NCI-H446 (cell line): ENCODE measurements around the gene RAB11A.

ENCODE experiments used
- DNase-seq, 2 experiments: peaks; one replicate each; lab custom pipeline; 2025; lab: John Stamatoyannopoulos, UW

RAB11A gene

GRCh38 chr15:65869126-65869953 is at the start of gene RAB11A:
Gene RAB11A (plus strand): TSS chr15:65869491. CDS start chr15:65869586, 95 bp downstream.
- peak; percentile 85 to 95 for DNase-seq

GRCh38 chr15:65819563-65819960 is 49.7 kb upstream of the RAB11A start:
- DNase-seq = no peak

DNA sequence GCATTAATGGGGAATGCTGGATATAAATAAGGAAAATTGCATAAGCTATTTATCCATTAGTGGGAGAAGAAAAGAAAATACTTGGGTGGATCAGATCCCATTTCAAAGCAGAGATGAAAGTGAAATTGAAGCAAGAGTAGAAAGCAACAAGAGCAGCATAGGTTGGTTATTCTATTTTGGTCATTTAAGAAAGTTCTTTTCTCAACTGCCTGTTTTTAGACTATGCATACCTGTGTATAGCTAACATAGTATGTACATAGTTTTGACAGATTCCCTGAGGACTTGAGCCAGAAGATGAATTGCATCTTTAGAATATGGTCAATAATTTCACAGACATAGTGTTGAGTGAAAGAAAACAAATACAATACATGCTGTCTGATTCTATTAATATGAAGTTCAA is 48.2 kb upstream of the RAB11A start:
- no peak for DNase-seq

DNA sequence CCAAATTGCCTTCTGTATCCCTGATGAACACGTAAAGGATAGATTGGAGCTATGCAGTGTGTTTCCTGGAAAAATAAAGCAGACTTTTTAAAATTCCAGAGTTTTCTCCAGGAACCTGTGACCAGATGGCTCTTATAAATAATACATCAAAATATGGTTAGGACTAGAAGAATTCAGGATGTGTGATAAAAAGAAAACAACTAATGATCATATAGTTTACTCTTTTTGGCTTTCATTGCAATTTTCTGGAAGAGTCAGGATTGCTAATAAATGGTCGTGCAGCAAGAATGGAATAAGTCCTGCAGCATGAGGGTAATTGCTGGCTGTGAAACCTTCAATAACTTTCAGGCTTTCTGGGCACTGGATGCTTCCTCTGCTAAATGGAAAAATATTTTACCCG is 47.0 kb upstream of the RAB11A start:
- no peak for DNase-seq

DNA sequence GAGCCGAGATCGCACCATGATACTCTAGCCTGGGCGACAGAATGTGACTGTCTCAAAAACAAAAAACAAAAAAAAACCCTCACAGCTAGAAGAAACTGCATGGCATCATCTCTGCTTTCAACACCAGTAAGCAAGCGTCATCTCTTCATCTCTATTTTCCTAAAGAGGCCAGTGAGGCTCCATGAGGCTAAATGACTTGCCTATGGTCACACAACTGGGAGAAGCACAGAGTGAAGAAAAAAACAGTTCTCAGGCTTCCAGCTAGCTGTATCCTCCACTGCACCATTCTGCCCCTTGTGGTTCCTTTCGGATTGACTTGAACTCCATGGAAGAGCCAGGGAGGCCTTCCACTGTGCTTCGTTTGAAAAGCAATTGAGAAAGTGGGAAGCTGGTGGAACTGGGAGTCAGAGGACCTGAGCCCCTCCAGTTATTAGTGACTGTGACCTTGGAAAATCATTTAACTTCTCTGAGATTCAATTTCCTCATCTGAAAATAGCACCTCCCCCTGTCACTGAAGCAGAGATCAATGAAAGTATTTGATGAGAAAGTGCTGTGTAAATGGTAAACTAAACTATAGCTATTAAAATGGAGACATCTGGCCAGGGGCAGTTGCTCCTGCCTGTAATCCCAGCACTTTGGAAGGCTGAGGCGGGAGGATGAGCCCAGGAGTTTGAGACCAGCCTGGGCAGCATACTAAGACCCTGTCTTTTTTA is 45.1 kb upstream of the RAB11A start:
- peak in 1 of 2 experiments; percentile 46 for DNase-seq

DNA sequence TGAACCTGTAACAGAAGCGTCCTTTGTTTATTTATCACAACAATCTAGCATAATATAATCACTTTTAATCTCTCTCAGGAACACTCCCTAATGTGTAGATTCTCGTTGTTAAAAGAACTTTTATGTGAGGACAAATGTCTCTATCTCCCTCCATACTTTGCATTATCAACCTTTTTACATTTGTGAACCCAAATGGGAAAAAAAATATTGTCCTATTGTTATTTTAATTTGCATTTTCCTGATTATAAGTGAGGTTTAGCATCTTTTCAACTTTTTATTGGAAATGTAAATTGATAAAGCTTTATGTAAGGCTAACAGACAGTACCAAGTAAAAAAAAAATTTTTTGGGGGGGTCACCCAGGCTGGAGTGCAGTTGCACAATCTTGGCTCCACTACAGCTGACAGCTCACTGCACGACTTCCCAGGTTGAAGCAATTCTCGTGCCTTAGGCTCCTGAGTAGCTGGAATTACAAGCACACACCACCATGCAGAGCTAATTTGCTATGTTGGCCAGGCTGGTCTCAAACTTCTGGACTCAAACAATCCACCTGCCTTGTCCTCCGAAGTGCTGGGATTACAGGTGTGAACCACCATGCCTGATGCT is 44.2 kb upstream of the RAB11A start:
- DNase-seq = no peak

DNA sequence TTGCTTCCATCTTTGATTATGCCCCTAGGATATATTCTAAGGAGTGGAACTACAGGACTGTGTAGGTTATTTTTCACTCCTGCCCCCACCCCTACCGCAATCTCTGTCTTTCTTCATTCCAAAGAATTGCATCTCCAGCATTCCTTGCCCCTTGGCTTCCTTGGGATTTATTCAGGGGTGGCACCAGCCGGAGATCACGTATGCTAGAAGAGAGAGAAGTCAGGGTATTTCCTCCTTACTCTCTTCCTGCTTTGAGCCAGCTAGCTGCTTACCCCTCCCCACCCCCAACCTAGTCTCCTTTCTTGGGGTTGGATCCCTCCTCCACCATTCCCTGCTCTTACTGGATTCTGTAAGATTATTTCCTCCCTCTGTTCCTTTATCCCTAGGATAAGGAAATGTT is 42.2 kb upstream of the RAB11A start:
- DNase-seq = no peak

DNA sequence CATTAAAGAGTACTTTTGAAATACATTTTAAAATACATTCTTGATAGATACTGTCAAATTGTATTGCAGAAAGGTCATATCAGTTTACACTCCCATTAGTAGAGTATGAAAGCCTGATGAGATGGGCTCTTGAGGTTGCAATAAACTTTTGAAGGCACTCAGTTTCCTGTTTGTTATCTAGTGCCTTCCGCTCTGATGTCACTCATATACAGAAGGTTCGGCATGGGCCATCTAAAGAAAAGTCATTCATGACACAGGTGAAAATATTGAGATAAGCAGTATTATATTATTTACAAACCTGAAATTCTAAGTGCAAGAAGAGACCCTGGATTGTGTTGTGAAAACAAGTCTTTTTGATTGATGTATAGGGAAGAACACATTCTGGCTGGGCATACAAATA is 40.7 kb upstream of the RAB11A start:
- no peak for DNase-seq

DNA sequence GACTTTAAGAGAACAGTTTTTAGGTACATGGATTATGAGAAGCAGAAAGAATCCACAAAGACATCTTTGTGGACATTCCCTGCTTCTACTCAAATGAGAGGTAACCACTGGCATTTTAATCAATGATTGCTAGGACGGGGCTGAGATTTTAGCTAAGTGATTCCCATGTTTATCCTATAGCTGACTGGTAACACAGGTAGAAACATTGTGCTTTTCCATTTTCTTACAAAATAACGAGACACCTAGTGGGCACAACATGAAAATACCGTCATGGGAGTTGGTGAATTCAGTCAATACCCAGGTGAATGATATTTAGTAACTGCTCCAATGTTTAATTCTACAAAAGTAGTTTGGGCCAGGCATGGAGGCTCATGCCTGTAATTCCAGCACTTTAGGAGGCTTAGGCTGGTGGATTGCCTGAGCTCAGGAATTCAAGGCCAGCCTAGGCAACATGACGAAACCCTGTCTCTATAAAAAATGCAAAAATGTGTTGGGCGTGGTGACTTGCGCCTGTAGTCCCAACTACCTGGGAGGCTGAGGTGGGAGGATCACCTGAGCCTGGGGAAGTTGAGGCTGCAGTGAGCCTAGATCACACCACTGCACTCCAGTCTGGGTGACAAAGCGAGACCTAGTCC is 40.0 kb upstream of the RAB11A start:
- DNase-seq = peak in 1 of 2 experiments; percentile 1

GRCh38 chr15:65832549-65833364 is 36.5 kb upstream of the RAB11A start:
- peak; percentile 86 to 94 for DNase-seq

GRCh38 chr15:65833501-65834205 is 35.6 kb upstream of the RAB11A start:
- peak in 1 of 2 experiments; percentile 0 for DNase-seq

- no peak for DNase-seq
Observed at GRCh38 chr15:65834603-65835282, 34.5 kb upstream of the RAB11A start.

DNA sequence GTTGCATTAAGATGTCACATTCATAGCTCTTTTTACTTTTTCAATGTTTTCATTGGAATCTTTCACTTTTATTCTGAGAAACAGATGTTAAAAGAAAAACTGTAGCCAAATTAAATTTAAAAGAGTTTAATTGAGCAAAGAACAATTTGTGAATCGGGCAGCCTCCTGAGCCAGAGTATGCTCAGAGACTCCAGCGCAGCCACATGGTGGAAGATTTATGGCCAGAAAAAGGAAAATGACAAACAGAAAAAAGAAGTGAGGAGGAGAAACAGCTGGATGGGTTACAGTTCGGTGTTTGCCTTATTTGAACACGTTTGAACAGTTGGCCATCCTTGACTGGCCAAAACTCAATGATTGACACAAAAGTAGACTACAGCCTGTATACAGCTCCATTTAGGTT is 33.8 kb upstream of the RAB11A start:
- DNase-seq = peak in 1 of 2 experiments; percentile 37

DNA sequence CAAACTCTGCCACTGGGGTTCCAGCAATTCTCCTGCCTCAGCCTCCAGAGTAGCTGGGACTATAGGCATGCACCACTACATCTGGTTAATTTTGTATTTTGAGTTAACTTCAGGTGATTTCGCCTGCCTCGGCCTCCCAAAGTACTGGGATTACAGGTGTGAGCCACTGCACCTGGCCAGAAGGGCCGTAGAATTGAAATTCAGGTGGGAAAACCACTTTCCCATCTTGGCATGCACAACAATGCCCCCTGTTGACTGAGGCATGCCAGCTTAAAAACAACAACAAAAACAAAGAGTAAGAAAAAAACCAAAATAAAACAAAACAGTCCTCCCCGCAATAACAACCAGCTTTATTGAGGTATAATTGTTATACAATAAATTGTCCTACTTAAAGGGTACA is 32.6 kb upstream of the RAB11A start:
- no peak for DNase-seq

GRCh38 chr15:65837301-65838294 is 31.7 kb upstream of the RAB11A start:
- no peak for DNase-seq

DNA sequence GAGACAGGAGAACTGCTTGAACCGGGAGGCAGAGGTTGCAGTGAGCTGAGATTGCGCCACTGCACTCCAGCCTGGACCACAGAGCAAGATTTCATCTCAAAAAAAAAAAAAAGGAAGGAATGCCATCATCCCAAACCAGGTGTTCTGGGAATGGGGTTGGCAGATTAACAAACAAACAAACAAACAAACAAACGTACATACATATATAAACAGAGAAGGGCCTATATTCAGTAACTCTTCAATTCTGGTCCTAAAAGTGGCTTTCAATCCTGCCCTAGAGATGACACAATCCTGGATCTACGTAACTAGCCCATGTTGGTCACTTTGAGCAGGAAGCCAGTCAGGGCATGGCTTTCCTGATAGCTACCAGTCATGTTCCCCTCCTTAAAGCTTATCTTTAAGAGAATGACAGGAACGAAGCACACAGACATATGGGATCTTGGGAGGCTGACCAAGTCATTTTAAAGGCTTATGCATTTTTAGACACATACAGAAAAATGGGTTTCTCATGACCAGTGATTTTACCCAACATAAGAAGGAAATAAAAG is 29.9 kb upstream of the RAB11A start:
- no peak for DNase-seq

GRCh38 chr15:65839985-65840384 is 29.3 kb upstream of the RAB11A start:
- no peak for DNase-seq

DNA sequence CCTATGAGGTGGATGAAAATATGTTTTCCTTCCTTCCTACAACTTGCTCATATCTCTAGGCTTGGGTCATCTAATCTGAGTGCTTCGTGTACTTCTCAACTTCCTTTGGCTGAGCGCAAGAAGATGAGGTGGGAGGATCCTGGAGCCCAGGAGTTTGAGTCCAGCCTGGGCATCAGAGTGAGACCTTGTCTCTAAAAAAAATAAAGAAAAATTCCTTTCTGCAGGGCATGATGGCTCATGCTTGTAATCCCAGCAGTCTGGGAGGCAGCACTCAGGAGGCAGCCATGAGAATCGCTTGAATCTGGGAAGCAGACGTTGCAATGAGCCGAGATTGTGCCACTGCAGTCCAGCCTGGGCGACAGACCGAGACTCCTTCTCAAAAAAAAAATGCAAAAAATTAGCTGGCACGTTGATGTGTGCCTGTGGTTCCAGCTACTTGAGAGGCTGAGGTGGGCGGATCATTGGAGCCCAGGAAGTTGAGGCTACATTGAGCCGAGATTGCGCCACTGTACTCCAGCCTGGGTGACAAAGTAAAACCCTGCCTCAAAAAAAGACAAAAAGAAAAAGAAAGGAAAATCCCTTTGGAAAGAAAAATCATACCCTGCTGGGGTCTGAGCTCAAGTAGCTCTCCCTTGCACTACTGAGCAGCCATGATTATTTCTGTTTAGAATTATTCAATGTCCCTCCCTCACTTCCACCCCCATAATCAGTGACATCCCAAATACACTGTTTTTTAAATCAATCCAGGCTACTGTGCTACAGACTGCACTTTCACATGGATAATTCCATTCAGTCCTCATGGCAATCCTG is 28.0 kb upstream of the RAB11A start:
- DNase-seq = no peak
